Measurements from ENCODE around the gene CFAP74.

Gene CFAP74

DNA sequence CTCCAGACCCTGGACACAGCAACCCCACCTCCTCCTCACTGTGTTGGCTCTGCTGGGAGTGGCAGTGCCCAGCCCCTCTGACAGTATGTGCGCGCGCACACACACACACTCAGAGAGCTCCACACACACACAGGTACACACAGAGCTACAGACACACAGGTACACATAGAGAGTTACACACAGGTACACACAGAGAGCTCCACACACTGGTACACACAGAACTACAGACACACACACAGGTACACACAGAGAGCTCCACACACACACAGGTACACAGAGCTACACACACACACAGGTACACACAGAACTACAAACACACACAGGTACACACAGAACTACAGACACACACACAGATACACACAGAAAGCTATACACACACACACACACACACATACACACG lies 40.3 kb upstream of the CFAP74 start:
- Histone ChIP-seq H3K27ac (peak overlapping the region in 1 of 21 experiments; percentile 26), H3K4me3 (no peak overlapping the region)

DNA sequence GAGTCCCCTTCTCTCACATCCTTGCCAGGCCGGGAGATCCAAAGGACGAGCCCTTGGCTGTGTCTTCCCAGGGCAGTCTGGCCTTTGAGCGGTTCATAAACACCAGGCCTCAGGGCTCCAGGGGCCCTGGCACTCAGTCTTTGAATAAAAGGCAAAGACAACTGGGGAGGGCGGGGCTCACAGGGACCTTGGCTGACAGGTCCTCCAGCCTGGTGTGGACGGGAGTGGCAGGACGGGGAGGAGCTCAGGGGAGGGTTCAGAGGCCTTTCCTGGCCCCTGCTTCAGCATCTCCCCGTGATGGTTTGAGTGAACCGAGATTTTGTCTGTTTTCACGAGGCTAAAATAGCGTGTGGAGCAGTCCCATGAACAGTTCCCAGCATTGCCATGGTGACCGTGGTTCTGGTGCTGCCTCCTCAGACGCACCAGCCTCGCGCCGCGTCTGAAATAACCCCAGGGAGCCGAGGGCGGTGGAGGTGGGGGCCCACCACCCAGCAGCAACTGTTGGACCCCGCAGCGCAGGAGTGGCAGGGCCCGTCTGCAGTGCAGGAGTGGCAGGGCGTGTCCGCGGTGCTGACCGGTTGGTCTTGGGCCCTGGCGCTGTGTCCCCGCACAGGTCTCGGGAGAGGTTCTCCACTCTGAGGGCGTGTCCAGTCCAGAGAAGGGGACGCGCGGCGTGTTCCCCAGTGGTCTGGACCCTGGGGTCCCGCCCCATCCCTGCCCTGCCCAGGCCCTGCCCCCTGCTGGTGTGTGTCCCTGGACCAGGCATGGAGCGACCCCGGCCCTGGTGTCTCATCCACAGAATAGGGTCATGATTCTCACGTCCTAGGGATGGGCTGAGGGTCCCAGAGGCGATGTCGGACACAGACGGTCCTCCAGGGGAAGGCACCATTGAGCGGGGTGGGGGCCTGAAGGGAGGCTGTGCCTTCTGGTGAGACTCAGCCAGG lies 39.5 kb upstream of the CFAP74 start:
- H3K4me3 ChIP-seq: no peak overlapping the region
- H3K27ac ChIP-seq: no peak overlapping the region

DNA sequence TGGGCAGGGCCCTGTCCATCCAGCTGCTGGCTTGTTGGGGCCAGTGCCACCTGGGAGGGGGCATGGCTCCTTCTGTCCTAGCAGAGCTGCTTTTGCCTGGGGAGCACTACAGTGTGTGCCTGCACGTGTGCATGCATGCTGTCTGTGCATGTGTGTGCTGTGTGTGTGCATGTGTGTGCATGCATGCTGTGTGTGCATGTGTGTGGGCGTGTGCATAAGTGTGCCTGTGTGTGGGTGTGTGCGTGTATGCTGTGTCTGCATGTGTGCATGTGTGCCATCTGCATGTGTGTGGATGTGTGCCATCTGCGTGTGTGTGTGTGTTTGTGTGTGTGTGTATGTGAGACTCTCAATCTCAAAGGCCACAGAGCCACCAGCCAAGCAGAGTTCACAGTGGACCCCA lies 38.3 kb upstream of the CFAP74 start:
- no peak overlapping the region for H3K27ac ChIP-seq
- no peak overlapping the region for H3K4me3 ChIP-seq

DNA sequence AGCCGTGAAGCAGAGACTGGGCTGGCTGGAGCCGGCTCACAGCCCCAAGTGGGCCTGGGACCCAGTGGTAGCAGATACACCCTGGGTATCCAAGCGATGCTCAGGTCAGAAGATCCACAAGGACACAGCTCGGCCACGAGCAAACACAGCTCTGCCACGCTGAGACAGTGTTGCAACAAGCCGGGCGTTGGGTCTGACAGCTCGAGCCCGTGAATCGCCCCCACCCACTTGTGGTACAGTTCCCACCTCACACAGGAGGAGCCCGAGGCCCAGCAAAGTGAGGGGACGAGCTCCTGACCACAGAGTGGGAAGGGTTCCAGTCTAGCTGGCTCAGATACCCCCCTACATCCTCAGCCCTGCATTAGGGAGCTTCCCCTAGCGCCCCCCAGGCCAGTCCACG lies 37.7 kb upstream of the CFAP74 start:
- no peak overlapping the region for H3K4me3 ChIP-seq

DNA sequence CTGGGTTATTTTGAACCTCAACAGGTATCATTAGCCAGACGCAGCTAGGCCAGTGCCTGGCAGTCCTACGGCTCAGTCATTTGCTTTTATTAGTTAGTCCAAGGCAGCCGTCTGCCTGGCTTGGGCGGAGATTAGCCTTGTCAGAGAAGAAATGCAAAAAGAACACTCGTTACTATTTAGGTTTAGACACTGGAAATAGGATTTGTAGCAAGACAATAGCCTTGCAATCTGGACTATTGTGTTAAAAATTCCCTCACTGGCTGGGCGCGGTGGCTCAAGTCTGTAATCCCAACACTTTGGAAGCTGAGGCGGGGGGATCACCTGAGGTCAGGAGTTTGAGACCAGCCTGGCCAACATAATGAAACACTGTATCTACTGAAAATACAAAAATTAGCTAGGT lies 35.7 kb upstream of the CFAP74 start:
- Histone ChIP-seq H3K27ac (no peak overlapping the region), H3K4me3 (no peak overlapping the region)

More for the DNA sequence above, 37.7 kb upstream of the CFAP74 start:
- H3K27ac ChIP-seq: no peak overlapping the region

DNA sequence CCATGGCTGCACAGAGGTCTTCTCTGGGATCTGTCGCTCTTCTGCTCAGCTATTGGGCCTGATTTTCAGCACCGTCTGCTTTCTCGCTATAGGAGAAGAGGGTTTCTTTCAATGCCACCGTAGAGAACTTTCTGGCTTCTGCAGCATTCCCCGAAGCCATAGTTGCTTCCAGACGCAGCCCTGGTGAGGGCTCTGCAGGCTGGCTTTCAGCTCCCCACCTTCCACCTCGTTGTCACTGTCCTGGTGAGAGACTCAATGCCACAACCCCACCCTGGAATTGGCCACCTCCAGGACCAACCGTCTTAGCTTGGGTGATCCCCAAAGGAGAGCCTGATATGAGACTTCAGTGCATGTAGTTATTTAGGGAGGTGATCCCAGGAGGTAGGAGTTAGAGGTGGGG lies 34.6 kb upstream of the CFAP74 start:
- Histone ChIP-seq H3K4me3 (no peak overlapping the region), H3K27ac (no peak overlapping the region)

DNA sequence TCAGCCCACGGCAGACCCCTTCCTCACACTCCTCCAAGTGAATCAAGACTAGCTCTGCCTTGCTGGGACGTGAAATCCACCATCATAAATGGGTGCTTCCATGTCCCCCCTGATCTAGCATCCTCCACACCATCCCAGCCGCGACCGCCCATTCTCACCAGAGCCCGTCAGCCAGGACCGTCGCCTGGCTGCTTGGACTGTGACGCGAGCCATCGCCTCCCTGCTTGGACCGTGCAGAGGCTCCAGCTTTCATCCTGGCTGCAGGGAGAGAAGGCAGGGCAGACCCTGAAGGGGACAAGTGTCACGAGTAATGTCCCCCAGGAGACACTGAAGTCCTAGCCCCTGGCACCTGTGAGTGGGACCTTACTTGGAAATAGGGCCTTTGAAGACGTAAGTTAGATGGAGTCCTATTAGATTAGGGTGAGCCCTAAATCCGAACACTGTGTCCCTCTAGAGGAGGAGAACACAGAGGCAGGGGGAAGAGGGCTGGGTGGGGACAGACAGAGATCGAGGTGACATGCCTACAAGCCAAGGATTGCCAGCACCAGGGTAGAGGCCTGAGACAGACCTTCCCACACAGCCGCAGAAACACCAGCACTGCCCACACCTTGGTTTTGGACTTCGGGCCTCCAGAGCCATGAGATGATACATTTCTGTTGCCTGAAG lies 33.9 kb upstream of the CFAP74 start:
- no peak overlapping the region for H3K27ac ChIP-seq
- H3K4me3 ChIP-seq: no peak overlapping the region

DNA sequence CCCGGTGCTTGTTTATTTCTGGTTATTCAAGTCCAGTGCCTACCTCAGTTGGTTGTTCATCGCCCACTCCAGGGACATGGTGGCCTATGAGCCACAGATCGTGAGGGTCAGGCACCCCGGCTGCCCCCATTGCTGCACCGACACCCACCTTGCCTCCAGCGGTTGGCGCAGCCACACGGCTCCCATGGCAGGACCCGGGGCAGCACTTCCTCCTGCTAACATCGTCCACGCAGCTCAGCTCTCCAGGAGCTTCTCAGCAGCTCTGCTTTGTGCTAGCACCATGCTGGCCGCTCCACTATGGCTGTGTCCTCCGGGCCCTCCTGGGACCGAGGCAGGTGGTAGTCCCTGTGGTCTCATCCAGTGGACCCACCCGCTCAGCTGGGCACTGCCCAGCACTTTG lies 32.7 kb upstream of the CFAP74 start:
- Histone ChIP-seq H3K27ac (no peak overlapping the region), H3K4me3 (no peak overlapping the region)

DNA sequence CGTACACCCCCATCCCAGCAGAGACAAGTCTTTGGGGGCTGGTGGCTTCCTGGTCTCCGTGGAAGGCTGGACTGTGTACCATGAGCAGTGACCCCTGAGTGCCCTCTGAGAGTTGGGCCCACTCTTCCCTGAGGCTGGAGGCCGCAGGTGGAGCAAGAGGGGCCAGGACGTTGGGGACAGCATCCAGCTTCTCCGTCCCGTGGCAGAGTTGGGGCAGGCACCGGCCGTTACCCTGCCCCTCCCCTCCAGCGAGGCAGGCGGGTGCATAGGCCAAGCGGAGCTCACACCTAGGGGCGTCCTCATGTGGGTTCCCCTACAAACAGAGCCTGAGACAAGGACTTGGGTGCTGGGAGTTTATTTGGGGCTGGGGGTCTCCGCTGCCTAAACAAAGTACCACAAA lies 29.6 kb upstream of the CFAP74 start:
- H3K27ac ChIP-seq: no peak overlapping the region

DNA sequence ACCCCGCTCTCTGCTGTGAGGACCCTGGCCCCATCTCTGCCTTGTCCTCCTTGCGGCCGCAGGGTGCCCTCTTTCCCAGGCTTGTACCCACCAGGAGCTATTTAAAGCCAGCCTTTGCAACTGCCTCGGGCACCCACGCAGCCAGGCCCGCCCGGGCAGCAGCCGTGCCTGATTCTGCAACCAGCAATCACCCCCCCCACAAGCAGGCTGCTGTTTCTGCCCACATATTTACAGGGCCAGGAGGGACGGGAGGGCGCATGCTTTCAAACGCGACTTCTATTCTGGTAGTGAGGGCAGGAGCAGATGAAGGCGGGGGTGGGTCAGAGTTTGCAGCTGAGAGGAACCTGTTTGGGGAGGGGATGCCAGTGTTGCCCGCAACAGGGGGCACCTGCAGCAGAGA lies 29.2 kb upstream of the CFAP74 start:
- Histone ChIP-seq H3K4me3 (no peak overlapping the region), H3K27ac (no peak overlapping the region)

More for the DNA sequence above, 29.6 kb upstream of the CFAP74 start:
- H3K4me3 ChIP-seq: no peak overlapping the region

DNA sequence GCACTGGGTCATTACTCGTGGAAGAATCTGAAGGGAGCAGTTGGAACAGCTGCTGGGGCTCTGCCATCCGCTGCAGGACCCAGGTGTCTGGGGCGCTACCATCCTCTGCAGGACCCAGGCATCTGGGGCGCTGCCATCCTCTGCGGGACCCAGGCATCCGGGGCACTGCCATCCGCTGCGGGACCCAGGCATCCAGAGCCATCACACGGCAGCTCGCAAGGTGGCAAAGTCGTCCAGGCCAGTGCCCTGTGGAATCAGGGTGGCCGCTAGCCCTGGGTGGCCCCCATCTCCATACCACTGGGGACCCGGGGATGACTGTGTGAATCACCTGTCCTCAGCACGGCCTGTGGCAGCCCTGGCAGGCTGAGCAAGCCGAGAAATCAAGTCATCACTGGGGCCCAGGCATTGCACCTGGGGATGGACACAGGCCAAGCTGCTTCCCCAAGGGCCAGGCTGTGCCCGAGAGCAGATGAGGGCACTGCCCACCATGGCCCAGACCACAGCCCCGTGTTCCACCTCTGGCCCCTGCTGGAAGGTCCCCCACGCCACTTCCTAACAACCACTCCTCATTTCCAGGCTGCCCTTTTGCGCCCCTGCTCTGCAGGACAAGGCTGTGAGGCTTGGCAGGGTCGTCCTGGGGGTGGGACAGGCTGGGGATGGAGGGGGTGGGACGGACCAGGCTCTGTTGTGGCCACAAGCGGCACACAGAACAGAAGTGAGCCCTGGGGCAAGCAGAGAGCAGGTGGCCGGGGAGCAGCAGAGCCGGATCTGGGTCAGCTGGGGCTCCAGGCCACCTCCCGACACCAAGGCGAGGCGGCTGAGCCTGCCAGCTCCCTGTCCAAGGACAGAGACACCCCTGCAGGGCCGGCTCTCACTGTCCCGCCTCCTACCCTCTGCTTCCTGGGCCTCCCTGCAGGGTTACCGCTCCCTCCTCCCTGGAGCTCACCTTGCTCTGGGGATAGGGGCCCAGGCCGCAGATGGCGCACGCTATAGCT lies 28.3 kb upstream of the CFAP74 start:
- Histone ChIP-seq H3K27ac (no peak overlapping the region), H3K4me3 (no peak overlapping the region)

DNA sequence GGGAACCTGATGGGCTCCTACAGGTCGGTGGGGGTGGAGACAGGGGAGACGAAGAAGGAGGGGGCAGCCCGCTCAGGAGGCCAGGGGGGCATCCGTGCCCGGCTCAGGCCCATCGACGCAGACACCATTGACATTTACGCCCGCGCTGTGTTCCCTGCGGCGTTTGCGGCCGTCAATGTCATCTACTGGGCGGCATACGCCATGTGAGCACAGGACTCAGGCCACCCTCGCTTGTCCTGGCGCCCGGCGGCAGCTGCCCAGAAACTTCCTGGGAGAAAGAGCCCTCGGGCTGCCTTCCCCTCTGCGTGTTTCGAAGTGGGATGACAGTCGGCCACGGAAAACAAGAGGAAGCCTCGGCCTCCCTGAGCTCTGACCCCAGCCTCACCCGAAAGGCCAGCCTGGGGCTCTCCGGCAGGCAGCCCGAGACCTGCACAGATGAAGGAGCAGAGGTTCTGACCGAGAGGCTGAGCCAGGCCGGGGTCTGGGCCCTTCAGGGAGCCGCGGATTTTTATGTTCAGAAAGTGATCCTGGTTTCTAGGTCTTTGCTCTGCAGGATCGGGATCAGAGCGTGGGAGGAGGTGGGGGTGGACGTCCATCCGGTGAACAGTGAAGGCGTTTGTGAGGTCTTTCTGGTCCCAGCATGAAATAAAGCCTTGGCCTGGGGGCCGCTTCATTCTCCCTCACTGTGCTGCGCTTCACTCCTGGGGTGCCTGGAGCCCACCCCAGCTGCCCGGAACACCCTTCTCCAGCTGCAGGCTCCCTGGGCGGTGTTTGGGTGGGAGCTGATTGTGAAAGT lies 26.7 kb upstream of the CFAP74 start:
- Histone ChIP-seq H3K27ac (no peak overlapping the region), H3K4me3 (no peak overlapping the region)

DNA sequence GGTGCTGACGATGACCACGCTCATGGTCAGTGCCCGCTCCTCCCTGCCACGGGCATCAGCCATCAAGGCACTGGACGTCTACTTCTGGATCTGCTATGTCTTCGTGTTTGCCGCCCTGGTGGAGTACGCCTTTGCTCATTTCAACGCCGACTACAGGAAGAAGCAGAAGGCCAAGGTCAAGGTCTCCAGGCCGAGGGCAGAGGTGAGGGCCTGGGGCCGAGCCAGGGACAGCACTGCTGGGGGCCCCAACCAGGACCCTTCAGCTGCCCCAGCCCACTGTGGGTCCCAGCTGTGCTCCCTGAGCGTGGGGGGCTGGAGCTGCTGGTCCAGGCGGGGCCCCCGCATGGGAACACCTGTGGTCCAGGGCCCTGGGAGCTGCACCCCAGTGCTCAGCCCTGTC lies 26.0 kb upstream of the CFAP74 start:
- Histone ChIP-seq H3K4me3 (no peak overlapping the region), H3K27ac (no peak overlapping the region)

DNA sequence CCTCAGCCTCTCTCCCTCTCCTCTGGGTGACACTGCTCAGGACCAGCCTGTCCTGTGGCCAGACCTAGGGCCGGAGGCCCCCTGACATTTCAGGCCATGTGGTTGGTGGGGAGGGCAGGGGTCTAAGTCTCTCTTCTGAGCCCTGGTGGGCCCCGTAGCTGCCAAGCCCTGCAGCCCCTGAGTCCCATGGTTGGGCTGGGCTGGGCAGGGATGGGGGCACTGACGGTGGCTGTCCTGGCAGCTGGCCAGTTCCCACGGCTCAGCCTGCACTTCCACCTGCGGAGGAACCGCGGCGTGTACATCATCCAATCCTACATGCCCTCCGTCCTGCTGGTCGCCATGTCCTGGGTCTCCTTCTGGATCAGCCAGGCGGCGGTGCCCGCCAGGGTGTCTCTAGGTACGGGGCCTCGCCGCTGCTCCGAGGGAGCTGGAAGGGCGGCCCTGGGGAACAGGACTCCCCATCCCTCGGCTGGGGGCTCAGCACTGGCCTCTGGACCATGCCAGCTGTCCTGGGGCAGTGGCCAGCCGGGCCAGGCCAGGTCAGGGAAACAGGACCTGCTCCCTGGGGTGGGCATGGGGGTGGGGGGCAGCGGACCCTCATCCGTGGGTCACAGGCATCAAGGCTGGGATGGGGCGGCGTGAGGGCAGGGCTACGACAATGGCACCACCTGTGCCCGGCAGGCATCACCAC lies 25.4 kb upstream of the CFAP74 start:
- H3K4me3 ChIP-seq: no peak overlapping the region
- H3K27ac ChIP-seq: no peak overlapping the region

DNA sequence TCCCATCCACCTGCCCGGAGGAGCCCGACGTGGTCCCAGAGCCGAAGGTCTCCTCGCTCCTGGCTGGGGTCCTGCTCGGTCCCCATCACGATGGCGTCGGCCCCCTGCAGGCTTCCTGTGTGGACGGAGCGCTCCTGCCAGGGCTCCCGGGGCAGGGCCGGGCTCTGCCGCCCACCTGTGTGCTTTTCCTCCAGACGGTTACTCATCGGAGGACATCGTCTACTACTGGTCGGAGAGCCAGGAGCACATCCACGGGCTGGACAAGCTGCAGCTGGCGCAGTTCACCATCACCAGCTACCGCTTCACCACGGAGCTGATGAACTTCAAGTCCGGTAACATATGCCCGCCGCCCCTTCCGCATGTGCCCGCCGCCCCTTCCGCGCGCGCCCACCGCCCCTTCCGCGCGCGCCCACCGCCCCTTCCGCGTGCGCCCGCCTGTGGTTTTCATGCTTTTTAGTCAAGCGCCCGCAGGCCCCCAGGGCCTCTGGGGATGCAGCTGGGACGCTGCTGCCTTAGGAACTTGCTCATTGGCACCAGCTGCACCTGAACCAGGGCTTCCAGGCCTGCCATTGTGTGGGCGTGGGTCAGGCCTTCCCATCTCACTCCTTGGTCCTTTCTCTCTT lies 24.5 kb upstream of the CFAP74 start:
- Histone ChIP-seq H3K4me3 (no peak overlapping the region), H3K27ac (no peak overlapping the region)

DNA sequence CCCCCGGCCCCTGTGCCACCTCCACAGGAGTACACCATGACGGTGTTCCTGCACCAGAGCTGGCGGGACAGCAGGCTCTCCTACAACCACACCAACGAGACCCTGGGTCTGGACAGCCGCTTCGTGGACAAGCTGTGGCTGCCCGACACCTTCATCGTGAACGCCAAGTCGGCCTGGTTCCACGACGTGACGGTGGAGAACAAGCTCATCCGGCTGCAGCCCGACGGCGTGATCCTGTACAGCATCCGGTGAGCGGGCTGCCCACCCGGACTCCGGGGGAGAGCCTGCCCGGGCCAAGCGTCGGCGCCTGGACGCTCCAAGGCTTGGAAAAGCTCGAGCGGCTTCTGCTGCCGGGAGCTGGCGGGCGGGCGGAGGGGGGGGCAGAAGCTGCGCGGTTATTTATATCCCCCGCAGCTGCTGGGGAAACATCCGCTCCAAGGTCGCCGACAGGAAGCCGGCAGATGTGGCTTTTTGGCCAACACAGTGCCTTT lies 21.9 kb upstream of the CFAP74 start:
- H3K4me3 ChIP-seq: no peak overlapping the region
- H3K27ac ChIP-seq: peak overlapping the region in 1 of 21 experiments; percentile 50

DNA sequence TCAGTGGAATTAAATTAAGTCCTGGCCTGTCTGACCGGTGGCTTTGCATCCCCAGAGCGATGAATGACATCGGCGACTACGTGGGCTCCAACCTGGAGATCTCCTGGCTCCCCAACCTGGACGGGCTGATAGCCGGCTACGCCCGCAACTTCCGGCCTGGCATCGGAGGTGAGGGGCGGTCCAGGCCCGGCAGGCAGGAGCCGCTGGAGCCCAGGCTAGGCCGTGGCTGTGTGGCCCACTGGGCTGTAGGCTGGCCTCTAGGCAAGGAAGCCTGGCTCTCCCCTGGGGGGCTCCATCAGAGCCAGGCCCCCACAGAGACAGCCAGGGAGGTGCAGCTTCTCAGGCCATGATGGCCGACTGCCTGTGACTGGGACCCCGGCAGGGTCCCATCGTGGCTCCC lies 21.3 kb upstream of the CFAP74 start:
- no peak overlapping the region for H3K27ac ChIP-seq

DNA sequence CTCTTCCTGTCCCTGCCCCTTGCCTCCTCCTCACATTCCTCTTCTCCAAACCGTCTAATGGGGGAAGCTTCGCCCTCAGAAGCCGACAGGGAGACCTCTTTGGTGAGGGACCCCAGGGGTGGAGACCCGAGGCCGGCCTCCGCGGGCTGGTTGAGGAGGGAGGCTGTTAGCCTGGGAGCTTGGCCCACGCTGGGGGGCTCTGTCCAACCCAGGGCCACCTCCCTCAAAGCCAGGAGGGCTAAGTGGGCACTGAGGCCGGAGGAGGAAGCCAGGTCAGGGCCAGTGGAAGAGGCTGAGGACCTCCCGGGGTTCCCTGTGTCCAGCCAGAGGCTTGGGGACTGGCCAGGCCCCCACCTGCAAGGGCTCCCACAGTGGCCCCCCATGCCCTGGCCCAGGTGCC lies 20.9 kb upstream of the CFAP74 start:
- Histone ChIP-seq H3K4me3 (no peak overlapping the region), H3K27ac (no peak overlapping the region)

More for the DNA sequence above, 21.3 kb upstream of the CFAP74 start:
- no peak overlapping the region for H3K4me3 ChIP-seq
